Lower lobe of right lung (tissue), 2 donors: Measurements from ENCODE around the gene KXD1. TPM values are rescaled to one million over a fixed set of nuclear protein-coding genes. Genes with fewer than 3 reads are reported as not detected.

Experiments
- ATAC-seq, 2 donors: fragments of 200-7000 bp; cut with Tn5 transposase; one replicate each; pipeline ENCODE4 v1.9.1; 2020 to 2022; ENCODE audit warnings: mild to moderate bottlenecking in 2 of 2, moderate library complexity in 2 of 2
- DNase-seq: peaks from one replicate; pipeline ENCODE4 v3.0.0-alpha.2; 2020
- H3K27ac ChIP-seq: fragments of 200-600 bp; one replicate; pipeline ENCODE4 v1.8.0; 2022
- H3K27me3 ChIP-seq: fragments of 200-600 bp; one replicate; pipeline ENCODE4 v1.8.0; 2022; ENCODE audit warnings: low read depth
- H3K36me3 ChIP-seq: fragments of 200-600 bp; one replicate; pipeline ENCODE4 v1.8.0; 2022; ENCODE audit warnings: mild to moderate bottlenecking
- H3K4me1 ChIP-seq: fragments of 200-600 bp; one replicate; pipeline ENCODE4 v1.8.0; 2022
- H3K4me3 ChIP-seq: fragments of 200-600 bp; one replicate; pipeline ENCODE4 v1.8.0; 2022; ENCODE audit warnings: mild to moderate bottlenecking
- H3K9me3 ChIP-seq: fragments of 200-600 bp; one replicate; pipeline ENCODE4 v1.8.0; 2022
- CTCF ChIP-seq: fragments of 200-600 bp; IDR thresholded peaks from one replicate; pipeline ENCODE4 v1.8.0; 2022; ENCODE audit warnings: antibody characterized with exemption, mild to moderate bottlenecking
- intact Hi-C: fragments of 100-400 bp; cut with DNase I; formaldehyde crosslinking; loops from one replicate; pipeline ENCODE4 v1.11.0; 2022
- total RNA-seq: library from RNA; stranded (reverse); fragmentation: NEBNext Ultra II Directional; extraction: Animal tissue kit (Norgen Biotek cat#: 25700); gene quantifications from one replicate; pipeline ENCODE4 v1.2.1, GENCODE V29; 2021
- donor health status: DM: no; HTN: yes; CAD: no; lungs with severe emphysema.

The KXD1 gene
- total RNA-seq, 1 donor from 2014 or later, result 71.9 TPM

DNA sequence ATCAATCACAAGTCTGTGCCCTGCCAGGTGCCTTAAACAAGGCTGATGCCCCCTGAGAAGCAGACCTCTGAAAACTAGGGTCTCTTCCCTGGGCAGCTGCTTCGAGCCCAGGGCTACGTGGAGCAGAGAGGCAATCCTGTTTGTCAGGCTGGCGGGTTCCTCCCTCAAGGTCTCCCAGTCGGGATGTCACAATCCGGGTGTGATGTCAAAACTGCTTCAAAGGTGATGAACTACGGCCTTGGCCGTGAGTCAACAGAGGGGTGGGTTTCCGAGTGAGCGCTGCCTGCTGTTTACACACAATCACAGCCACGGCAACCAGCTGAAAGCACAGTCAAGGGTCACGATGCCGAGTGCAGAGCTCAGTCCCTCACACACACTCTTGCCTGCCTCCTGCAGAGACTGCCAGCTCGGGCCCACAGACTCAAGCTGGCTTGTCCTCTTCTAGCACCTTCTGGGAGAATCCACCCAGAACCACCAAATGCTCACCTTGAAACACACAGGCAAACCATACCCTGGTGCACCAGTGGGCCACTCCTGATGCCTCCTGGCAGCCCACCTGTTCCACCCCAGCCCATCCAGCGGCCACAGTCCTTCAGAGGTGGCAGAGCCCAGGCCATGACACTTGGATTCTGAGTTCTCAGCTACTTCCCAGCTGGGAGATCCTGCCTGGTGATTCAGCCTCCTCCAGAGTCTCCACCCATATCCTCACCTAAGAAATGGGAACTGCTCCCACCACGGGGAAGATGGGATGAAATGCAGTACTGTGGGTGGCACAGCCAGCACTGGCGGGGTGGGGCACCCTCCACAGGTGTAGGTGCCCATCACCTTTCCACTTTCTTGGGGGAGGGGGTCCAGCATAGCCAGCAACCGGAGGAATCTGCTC is 42.6 kb upstream of the KXD1 start:
- peak; percentile 87 for DNase-seq
- H3K4me1 ChIP-seq, result peaks cover 66% of the 10 kb centered on the region
- H3K36me3 ChIP-seq, result no peaks in the 10 kb centered on the region
- H3K27ac ChIP-seq, result peak overlapping the region; percentile 70
- no peaks in the 10 kb centered on the region for H3K9me3 ChIP-seq
- intact Hi-C loops, result no loop called here
- H3K27me3 ChIP-seq, result no peaks in the 10 kb centered on the region
- no peak overlapping the region for H3K4me3 ChIP-seq
- TF ChIP-seq CTCF, result no peak
- peak; percentile 85 to 88 for ATAC-seq

- H3K27ac ChIP-seq, result peak overlapping the region; percentile 70
- H3K36me3 ChIP-seq, result no peaks in the 10 kb centered on the region
- no peaks in the 10 kb centered on the region for H3K27me3 ChIP-seq
- no peak overlapping the region for H3K4me3 ChIP-seq
- ATAC-seq (no peak), DNase-seq (no peak)
- no peaks in the 10 kb centered on the region for H3K9me3 ChIP-seq
- peaks cover 67% of the 10 kb centered on the region for H3K4me1 ChIP-seq
- no peak for TF ChIP-seq CTCF
- intact Hi-C loops, result no loop called here
Observed at GRCh38 chr19:18515959-18516358, 41.7 kb upstream of the KXD1 start.

- no peaks in the 10 kb centered on the region for H3K9me3 ChIP-seq
- H3K27me3 ChIP-seq, result no peaks in the 10 kb centered on the region
- H3K27ac ChIP-seq, result no peak overlapping the region
- H3K36me3 ChIP-seq, result no peaks in the 10 kb centered on the region
- intact Hi-C loops, result no loop called here
- no peak overlapping the region for H3K4me3 ChIP-seq
- DNase-seq (no peak), ATAC-seq (no peak)
- no peak for TF ChIP-seq CTCF
- peaks cover 69% of the 10 kb centered on the region for H3K4me1 ChIP-seq
Observed at GRCh38 chr19:18517606-18518005, 40.1 kb upstream of the KXD1 start.

GRCh38 chr19:18518639-18519038 is 39.0 kb upstream of the KXD1 start:
- no peaks in the 10 kb centered on the region for H3K36me3 ChIP-seq
- no peak for TF ChIP-seq CTCF
- H3K4me3 ChIP-seq, result no peak overlapping the region
- intact Hi-C loops, result no loop called here
- H3K27ac ChIP-seq, result peak overlapping the region; percentile 98
- H3K27me3 ChIP-seq, result no peaks in the 10 kb centered on the region
- no peak for DNase-seq
- ATAC-seq, result no peak
- H3K9me3 ChIP-seq, result no peaks in the 10 kb centered on the region
- peaks cover 63% of the 10 kb centered on the region for H3K4me1 ChIP-seq

GRCh38 chr19:18519962-18520847 is 37.5 kb upstream of the KXD1 start:
- peaks cover 47% of the 10 kb centered on the region for H3K4me1 ChIP-seq
- intact Hi-C loops, result no loop called here
- ATAC-seq (peak; percentile 0 to 23), DNase-seq (no peak)
- peak; percentile 73 for TF ChIP-seq CTCF
- H3K9me3 ChIP-seq, result no peaks in the 10 kb centered on the region
- no peaks in the 10 kb centered on the region for H3K27me3 ChIP-seq
- H3K36me3 ChIP-seq, result no peaks in the 10 kb centered on the region
- peak overlapping the region; percentile 98 for H3K27ac ChIP-seq
- peak overlapping the region; percentile 92 for H3K4me3 ChIP-seq
